Activated naive CD4-positive, alpha-beta T cell treated with anti-CD3 and anti-CD28 coated beads, Interleukin-2, amount 50 U/mL, for 16 hours (primary cell): ENCODE results near the gene SLC7A9.
"Not testable (repeated sequence)": the region's sequence is repeated elsewhere in the genome, so short reads cannot be mapped to it uniquely, and the experiment has no call there.

Source experiments
- DNase-seq: peaks from one replicate; pipeline ENCODE4 v3.0.0-alpha.2; 2020

SLC7A9 gene

GRCh38 chr19:32787161-32787813 is 82.3 kb downstream of the SLC7A9 start:
- DNase-seq: not testable (repeated sequence)

GRCh38 chr19:32782089-32782488 is 87.5 kb downstream of the SLC7A9 start:
- not testable (repeated sequence) for DNase-seq

GRCh38 chr19:32781280-32781679 is 88.3 kb downstream of the SLC7A9 start:
- no peak for DNase-seq
